Endometrium (tissue), 2 donors: Measurements from ENCODE around the gene MAGI1.

ENCODE experiments used
- FAIRE-seq: peaks from 2 replicates; lab custom pipeline; 2012; peaks lifted over from hg19 to GRCh38; lab: Jason Lieb, UNC
- donor health status: control.
- donor health status: control.

Gene MAGI1

DNA sequence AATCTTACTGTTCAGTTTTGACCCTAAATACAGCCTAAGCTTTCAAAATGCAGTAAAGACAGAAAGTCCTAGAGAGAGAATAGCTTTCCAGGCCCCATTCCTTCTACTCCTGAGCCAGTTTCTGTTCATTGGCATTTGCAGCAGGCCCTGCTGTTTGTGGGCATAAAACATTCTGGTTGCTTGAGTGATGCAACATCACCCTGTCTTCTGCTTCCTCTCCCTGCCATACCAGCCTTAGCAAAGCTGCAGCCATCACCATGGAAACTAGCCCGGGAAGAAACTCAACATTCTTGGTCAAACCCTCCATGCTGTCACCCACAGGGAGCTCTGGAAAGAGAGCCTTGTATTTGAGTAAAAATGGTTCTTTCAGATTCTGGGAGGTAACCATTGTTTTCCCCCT, 325.7 kb downstream of the MAGI1 start:
- FAIRE-seq, result no peak

DNA sequence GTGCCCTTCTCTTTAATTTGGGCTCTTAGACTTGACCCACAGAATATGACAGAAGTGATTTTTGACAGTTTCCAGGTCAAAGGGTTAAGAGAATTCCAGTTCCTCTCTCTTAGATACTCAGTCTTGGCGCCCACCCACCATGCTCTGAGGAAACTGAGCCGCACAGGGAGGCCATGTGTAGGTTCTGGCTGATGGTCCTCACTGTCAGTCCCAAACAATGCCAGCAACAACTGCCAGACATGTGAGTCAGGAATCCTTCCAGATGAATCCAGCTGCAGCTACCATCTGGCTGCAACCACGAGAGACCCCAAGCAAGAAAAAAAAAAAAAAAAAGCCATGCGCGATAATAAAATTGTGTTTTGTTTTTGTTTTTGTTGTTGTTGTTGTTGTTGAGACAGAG, 326.6 kb downstream of the MAGI1 start:
- no peak for FAIRE-seq

DNA sequence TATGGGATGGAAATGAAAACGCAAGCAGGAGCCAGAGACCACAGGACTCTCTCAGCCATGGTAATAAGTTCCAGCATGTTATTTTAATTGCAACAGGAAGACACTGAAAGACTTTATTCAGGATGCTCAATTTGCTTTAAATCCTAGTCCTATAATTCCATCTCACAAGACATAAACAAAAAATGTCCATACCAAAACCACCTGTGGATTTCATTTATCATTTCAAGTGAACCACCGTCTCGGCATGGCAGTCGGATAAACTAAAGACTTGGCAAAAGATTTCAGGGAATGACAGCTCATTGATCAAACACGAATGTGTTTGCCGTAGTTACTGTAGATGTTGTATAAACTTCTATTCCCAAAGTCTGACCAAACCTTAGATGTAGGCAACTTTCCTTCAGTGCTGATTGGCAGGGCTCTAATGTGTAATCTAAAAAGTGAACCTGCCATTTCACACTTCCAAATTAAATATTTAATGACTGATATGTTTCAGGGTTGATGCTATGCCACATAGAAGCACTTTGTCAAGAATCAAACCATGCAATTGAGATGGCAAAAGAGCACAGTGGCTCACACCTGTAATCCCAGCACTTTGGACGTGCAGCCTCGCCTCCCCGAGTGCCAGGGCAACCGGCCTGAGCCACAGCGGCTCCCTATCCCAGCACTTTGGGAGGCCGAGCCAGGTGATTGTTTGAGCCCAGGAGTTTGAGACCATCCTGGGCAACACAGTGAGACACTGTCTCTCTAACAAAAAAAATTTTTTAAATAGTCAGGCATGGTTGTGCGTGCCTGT, 331.7 kb downstream of the MAGI1 start:
- FAIRE-seq, result no peak

DNA sequence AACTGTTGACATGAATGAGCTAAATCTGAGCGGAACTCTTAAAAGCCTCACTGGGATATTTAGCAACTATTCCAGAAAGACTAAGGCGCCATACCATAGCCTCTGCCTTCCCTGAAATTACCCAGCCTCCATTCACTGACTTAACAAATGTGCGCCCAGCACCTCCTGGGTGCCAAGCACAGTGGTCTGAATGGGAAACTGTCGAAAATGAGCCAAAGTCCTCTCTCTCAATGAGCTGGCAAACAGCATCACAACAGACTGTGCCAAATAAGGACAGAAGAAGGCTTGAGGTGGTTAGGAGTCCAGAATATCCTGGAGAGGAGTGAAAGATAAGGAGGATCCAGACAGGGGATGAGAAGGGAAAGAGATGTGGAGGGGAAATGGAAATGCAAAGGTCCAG, 332.4 kb downstream of the MAGI1 start:
- no peak for FAIRE-seq

DNA sequence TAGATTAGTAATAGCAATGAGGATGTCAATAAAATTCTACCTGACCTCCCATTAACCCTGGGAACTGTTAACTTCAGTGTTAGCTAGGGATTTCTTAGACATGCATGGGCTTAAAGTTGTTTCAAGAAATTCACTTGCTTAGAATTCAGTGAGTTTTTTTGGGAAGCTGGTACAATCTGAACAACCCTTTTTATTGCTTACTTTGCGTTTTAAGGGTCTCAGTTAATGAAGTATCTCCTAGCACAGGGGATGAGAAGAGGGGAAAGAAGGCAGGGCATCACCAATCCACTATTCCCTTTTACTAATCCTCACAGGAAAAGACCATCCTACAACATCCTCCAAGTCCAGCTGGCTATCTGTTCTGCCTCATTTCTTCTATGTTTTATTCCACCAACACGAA, 334.9 kb downstream of the MAGI1 start:
- FAIRE-seq, result no peak

DNA sequence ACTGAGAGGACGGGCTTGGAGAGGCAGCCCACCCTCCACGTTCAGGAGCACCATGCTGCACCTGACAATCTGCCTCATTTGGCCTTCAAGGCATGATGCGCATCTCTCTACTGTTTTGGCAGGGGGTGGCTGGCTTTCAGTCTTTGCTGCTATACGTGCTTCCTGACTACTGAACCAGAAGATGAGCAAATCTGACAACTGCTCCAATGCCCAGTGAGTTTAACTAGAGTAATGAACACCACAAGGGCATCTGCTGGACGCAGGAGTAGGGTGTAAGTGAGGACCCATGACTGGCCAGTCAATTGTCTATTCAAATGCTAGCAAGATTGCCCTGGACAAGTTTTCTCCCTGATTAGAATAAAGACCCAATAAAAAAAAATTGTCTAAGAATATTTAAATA, 335.7 kb downstream of the MAGI1 start:
- no peak for FAIRE-seq

DNA sequence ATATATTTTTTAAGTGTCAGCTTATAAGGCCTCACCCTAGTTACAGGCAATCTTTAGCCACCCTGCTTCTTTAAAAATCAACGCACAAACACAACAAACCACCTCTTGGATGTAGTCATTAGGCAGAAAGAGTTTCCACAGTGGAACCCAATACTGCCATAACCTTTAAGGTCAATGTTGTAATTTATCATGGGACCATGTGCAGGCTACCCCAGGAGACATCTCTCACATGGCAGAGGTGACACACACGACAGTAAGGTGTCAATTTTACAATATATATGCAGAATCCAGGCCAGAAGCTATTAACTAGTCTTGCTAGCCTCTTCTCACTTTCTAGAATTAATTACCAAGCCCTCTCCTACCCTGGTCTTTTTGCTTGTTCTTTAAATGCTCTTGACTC, 336.5 kb downstream of the MAGI1 start:
- no peak for FAIRE-seq

DNA sequence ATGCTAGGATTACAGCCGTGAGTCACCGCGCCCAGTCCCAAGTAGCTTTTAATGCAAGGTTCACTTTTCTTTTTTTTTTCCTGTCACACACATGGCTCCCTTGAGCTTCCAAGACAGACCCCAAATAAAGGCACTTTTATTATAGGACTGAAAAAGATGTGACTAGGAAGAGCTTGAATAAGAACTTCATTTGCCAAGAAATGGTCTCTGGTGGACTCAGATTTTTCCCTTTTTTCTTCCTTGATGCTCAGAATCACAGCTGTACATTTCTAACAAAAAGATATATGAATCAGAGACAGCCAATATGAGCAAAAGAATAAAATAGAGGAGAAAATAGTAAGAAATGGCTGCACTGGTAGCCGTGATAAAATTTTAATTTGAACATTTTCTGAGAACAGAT, 337.2 kb downstream of the MAGI1 start:
- FAIRE-seq, result no peak

- peak; percentile 91 for FAIRE-seq
Measured at GRCh38 chr3:65689436-65689835, 349.3 kb downstream of the MAGI1 start.

DNA sequence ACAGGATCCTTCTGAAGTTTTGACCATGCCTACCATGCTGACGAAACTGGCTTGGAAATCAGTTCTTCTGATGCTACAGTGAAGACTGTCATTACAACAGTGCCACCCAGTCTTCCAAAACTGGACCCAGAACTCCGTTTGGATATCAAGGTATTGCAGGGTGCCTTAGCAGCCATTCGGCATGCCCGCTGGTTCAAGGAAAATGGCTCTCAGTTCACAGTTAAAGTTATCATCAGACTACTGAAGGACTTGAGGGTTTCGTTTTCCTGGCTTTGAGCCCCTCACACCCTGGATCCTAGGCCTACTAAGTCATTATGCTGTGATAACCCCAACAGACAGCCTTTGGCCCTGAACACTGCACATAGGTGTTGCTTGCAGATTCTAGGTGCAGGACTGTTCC, 351.0 kb downstream of the MAGI1 start:
- FAIRE-seq, result no peak

GRCh38 chr3:65685621-65686235, 353.0 kb downstream of the MAGI1 start:
- no peak for FAIRE-seq

DNA sequence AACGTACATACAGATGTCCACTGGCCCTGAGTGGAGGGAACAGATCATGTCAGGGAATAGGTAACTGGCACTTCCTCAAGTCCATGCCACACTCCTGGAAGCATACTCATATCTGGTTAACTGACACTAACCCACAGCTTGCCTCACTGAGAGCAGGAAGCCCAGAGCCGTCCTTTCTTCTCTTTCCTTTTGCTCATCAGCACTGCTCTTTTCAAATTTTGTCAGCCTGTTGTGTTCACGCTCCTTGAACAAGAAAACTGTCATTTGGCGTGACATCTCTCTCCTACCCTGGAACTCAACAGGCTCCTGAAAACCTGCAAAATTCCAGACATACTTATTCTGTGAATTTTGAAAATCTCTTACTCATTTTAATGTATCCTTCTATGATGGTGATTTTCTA, 360.2 kb downstream of the MAGI1 start:
- no peak for FAIRE-seq

DNA sequence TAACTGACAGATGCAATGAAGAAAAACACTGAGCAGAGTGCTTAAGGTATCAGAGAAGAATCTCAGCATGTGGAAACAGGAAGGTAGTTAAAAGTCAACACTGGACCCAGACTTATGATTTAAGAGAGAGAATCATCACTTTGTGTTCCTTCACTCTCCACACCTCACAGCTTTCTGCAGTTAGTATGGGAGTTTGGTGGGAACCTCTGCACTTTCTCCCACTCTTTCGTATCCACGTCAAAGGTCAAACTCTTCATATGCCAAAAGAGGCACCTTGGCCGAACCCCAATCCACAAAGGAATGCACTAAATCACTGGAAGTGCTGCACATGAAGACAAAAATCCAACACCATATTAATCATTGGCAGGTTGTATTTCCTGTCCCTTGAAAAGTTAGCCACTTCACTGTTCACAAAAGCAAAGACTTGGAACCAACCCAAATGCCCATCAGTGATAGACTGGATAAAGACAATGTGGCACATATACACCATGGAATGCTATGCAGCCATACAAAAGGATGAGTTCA, 361.2 kb downstream of the MAGI1 start:
- no peak for FAIRE-seq

DNA sequence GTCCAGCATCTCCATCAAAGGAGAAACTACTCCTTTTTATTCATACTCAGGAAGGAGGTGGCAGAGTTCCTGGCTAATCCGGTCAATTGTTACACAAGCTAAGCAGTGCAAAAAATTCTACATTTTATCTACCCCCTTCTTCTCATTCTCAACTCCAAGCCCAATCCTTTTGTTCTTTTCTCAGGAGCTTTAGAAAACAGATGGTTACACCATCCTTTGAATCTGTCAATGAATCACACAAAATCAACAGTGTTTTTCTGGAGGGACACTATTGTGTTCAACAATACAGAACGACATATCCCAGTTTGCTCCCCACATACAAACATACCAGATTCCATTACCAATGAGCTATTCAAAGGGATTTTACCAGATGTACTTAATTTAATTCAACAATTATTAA, 362.1 kb downstream of the MAGI1 start:
- FAIRE-seq, result no peak

GRCh38 chr3:65675011-65675410, 363.7 kb downstream of the MAGI1 start:
- FAIRE-seq, result no peak

- FAIRE-seq, result no peak
Measured at GRCh38 chr3:65674226-65674625, 364.5 kb downstream of the MAGI1 start.

- no peak for FAIRE-seq
Measured at GRCh38 chr3:65672871-65673815, 365.6 kb downstream of the MAGI1 start.

- no peak for FAIRE-seq
Measured at GRCh38 chr3:65672061-65672460, 366.7 kb downstream of the MAGI1 start.

DNA sequence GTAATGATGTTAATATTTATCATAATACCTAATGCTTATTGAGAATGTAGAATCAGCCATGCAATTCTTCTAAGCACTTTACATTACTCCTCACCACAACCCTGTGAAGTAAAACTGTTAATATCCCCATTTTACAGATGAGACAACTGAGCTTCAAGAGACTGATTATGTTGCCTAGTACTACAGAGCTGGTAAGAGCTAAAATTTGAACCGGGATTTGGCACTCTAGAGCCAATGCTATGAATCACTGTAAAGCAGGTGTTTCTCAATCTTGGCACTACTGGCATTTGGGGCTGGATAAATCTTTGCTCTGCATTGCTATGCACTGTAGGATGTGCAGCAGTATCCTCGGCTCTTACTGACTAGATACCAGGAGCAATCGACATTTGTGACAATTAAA, 367.7 kb downstream of the MAGI1 start:
- FAIRE-seq, result no peak

DNA sequence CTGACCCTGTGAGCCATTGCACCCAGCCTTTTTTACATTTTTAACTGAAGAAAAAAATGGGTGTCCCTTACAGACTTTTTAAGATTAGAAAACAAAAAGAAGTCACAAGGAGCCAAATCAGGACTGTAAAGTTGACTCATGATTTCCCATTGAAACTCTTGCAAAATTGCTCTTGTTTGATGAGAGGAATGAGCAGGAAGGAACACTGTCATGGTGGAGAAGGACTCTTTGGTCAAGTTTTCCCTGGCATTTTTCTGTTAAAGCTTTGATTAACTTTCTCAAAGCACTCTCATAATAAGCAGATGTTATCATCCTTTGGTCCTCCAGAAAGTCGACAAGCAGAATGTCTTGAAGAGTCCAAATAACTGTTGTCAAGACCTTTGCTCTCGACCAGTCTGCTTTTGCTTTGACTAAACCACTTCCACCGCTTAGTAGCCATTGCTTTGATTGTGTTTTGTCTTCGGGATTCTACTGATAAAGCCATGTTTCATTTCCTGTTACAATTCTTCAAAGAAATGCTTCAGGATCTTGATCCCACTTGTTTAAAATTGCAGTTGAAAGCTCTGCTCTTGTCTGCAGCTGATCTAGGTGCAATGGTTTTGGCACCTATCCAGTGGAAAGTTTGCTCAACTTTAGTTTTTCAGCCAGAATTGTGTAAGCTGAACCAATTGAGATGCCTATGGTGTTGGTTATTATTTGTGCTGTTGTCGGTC, 369.4 kb downstream of the MAGI1 start:
- no peak for FAIRE-seq

DNA sequence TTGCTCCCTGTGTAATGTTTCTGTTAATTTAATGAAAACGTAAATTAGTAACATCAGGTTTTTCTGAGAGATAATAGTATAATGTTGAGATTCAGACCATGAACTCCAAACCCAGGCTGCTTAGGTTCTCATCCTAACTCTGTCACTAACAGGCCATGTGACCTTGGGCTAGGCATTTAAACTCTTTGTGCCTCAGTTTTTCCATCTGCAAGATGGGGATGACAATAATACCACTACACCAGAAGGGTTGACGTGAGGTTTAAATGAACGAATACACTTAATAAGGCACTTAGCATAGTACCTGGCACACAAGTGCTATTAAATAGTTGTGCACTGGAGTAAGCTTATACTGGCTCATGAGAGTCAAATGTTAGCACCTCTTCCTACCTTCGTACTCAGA, 370.8 kb downstream of the MAGI1 start:
- FAIRE-seq, result no peak
